Sigmoid colon (tissue), 7 donors: Measurements from ENCODE around the gene IQCF6. TPM values are rescaled to one million over a fixed set of nuclear protein-coding genes. Genes with fewer than 3 reads are reported as not detected.

Experiments used
- DNase-seq: peaks from one replicate; pipeline ENCODE4 v3.0.0-alpha.2; 2019
- H3K27ac ChIP-seq, 4 donors: fragments of 200-600 bp; sonication (generic); one replicate each; pipeline ENCODE4 v1.5.1; 2016 to 2019; ENCODE audit warnings: mild to moderate bottlenecking in 1 of 4
- H3K27me3 ChIP-seq, 3 donors: fragments of 200-600 bp; sonication (generic); one replicate each; pipeline ENCODE4 v1.5.1; 2019; ENCODE audit warnings: mild to moderate bottlenecking in 1 of 3
- H3K36me3 ChIP-seq, 4 donors: fragments of 200-600 bp; sonication (generic); one replicate each; pipeline ENCODE4 v1.5.1; 2016 to 2019
- H3K4me1 ChIP-seq, 4 donors: fragments of 200-600 bp; sonication (generic); one replicate each; pipeline ENCODE4 v1.5.1; 2017 to 2019
- H3K4me3 ChIP-seq, 4 donors: fragments of 200-600 bp; sonication (generic); one replicate each; pipeline ENCODE4 v1.5.1; 2017 to 2019; ENCODE audit warnings: mild to moderate bottlenecking in 2 of 4, moderate library complexity in 1 of 4
- H3K9me3 ChIP-seq, 4 donors: fragments of 200-600 bp in 3 of 4; sonication (generic) in 3 of 4; one replicate each; pipeline versions ENCODE4 v1.5.1 to v1.6.1; 2013 to 2019
- CTCF ChIP-seq, 4 experiments: fragments of 450-650 bp in 3 of 4; fragments of 200-600 bp in 1 of 4; IDR thresholded peaks; one replicate each; pipeline ENCODE4 v1.5.1; 2016 to 2019; ENCODE audit warnings: antibody characterized with exemption in 4 of 4, mild to moderate bottlenecking in 3 of 4, moderate library complexity in 2 of 4
- EP300 ChIP-seq, 4 donors: sonication (generic); formaldehyde crosslinking; IDR thresholded peaks; one replicate each; pipeline ENCODE4 v1.6.1; 2017; ENCODE audit warnings: antibody characterized with exemption in 4 of 4
- POLR2A ChIP-seq, 2 donors: fragments of 450-650 bp; IDR thresholded peaks; one replicate each; pipeline ENCODE4 v1.6.1; 2016; ENCODE audit warnings: antibody characterized with exemption in 2 of 2, mild to moderate bottlenecking in 2 of 2, moderate library complexity in 2 of 2
- POLR2AphosphoS5 ChIP-seq, 4 donors: sonication (generic); formaldehyde crosslinking; IDR thresholded peaks; one replicate each; pipeline ENCODE4 v1.6.1; 2017; ENCODE audit warnings: antibody characterized with exemption in 4 of 4
- WGBS, 2 donors: extraction: QIAGEN DNeasy Blood & Tissue Kit; methylation state at CpG; one replicate each; pipeline ENCODE4 v1.1.7; 2013; 5-methylcytosine and 5-hydroxymethylcytosine counted together
- intact Hi-C: fragments of 100-400 bp; cut with DNase I; formaldehyde crosslinking; loops from one replicate; pipeline ENCODE4 v1.15.1; 2023
- polyA plus RNA-seq, 3 donors: library from polyadenylated mRNA; stranded (reverse); fragments of 200-250 nt; gene quantifications; one replicate each; pipeline ENCODE4 v1.2.3, GENCODE V29; 2013
- total RNA-seq, 4 donors: library from RNA; depleted of rRNA; stranded (reverse); fragments of >200 nt; gene quantifications; one replicate each; pipeline ENCODE4 v1.1.0, GENCODE V29; 2016
- donor health status: healthy with polysubstance abuse.
- donor health status: Bipolar disorder and iron deficiency.
- donor health status: healthy.

IQCF6 gene
- total and polyA plus RNA-seq, 7 donors = not detected

- no peak overlapping the region for H3K27ac ChIP-seq
- no peak for TF ChIP-seq POLR2AphosphoS5 (IDR thresholded peaks at IDR 0.05)
- TF ChIP-seq POLR2A (IDR thresholded peaks at IDR 0.05) = no peak
- TF ChIP-seq EP300 (IDR thresholded peaks at IDR 0.05) = no peak
- no peak for TF ChIP-seq CTCF (IDR thresholded peaks at IDR 0.05)
- intact Hi-C loops = no loop called here
- WGBS, 2 donors = 57 to 61% methylated on average over 4 of the region's 4 CpGs
- H3K4me1 ChIP-seq = no peaks in the 10 kb centered on the region
- H3K27me3 ChIP-seq = peaks cover 0 to 6% (median 3%) of the 10 kb centered on the region in 3 donors
- DNase-seq = no peak
- no peaks in the 10 kb centered on the region for H3K9me3 ChIP-seq
- no peaks in the 10 kb centered on the region for H3K36me3 ChIP-seq
- H3K4me3 ChIP-seq = no peak overlapping the region
Measured at GRCh38 chr3:51739110-51739509, 39.9 kb downstream of the IQCF6 start.

DNA sequence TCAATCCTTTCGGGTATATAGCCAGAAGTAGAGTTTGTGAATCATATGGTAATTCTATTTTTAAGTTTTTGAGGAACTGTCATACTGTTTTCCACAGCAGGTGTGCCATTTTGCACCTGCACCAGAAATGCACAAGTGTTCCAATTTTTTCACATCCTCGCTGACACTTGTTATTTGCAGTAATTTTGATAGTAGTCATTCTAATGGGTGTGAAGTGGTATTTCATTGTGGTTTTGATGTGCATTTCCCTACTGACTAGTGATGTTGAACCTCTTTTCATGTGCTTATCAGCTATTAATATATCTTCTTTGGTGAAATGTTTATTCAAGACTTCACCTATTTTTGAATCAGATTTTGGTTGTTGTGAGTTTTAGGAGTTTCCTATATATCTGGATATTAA is 43.1 kb downstream of the IQCF6 start:
- WGBS, 2 donors = 77 to 84% methylated on average over 2 of the region's 2 CpGs
- no peaks in the 10 kb centered on the region for H3K36me3 ChIP-seq
- intact Hi-C loops = no loop called here
- no peak for DNase-seq
- peaks cover 0 to 6% (median 3%) of the 10 kb centered on the region in 3 donors for H3K27me3 ChIP-seq
- H3K4me1 ChIP-seq = no peaks in the 10 kb centered on the region
- H3K9me3 ChIP-seq = no peaks in the 10 kb centered on the region
- no peak overlapping the region for H3K27ac ChIP-seq
- TF ChIP-seq POLR2AphosphoS5 (IDR thresholded peaks at IDR 0.05) (no peak), CTCF (IDR thresholded peaks at IDR 0.05) (no peak), EP300 (IDR thresholded peaks at IDR 0.05) (no peak), POLR2A (IDR thresholded peaks at IDR 0.05) (no peak)
- H3K4me3 ChIP-seq = no peak overlapping the region

GRCh38 chr3:51735039-51735438 is 44.0 kb downstream of the IQCF6 start:
- H3K4me3 ChIP-seq = no peak overlapping the region
- no peaks in the 10 kb centered on the region for H3K9me3 ChIP-seq
- DNase-seq = no peak
- peaks cover 0 to 6% (median 3%) of the 10 kb centered on the region in 3 donors for H3K27me3 ChIP-seq
- no peaks in the 10 kb centered on the region for H3K4me1 ChIP-seq
- intact Hi-C loops = no loop called here
- H3K36me3 ChIP-seq = no peaks in the 10 kb centered on the region
- 61 to 63% methylated on average over 3 of the region's 3 CpGs for WGBS, 2 donors
- TF ChIP-seq POLR2A (IDR thresholded peaks at IDR 0.05) = no peak
- no peak for TF ChIP-seq CTCF (IDR thresholded peaks at IDR 0.05)
- no peak overlapping the region for H3K27ac ChIP-seq

DNA sequence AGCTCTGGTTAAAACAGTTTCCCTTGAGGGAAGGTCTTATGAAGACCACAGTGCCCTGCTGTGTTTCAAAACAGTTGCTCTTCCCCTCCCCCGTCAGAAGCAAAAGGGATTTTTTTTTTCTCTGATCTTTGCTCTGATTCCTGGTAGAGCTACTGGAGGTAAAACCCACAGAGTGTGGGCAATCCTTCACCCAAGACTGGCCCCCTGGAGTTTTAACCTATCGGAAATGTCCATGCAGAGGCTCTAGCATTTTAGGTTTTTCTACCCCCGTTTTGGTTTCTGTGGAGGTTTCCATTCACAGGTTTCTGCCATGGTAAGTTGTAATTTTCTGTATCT is 44.5 kb downstream of the IQCF6 start:
- Histone ChIP-seq H3K27me3 (peaks cover 0 to 6% (median 3%) of the 10 kb centered on the region in 3 donors), H3K4me1 (no peaks in the 10 kb centered on the region), H3K4me3 (no peak overlapping the region), H3K36me3 (no peaks in the 10 kb centered on the region), H3K9me3 (no peaks in the 10 kb centered on the region), H3K27ac (no peak overlapping the region)
- 31 to 60% methylated on average over 3 of the region's 3 CpGs for WGBS, 2 donors
- intact Hi-C loops = no loop called here
- no peak for DNase-seq
- no peak for TF ChIP-seq CTCF (IDR thresholded peaks at IDR 0.05)
- no peak for TF ChIP-seq POLR2A (IDR thresholded peaks at IDR 0.05)
- TF ChIP-seq EP300 (IDR thresholded peaks at IDR 0.05) = no peak
- no peak for TF ChIP-seq POLR2AphosphoS5 (IDR thresholded peaks at IDR 0.05)

- H3K4me1 ChIP-seq = no peaks in the 10 kb centered on the region
- 87 to 92% methylated on average over 4 of the region's 4 CpGs for WGBS, 2 donors
- no peak overlapping the region for H3K27ac ChIP-seq
- no peaks in the 10 kb centered on the region for H3K36me3 ChIP-seq
- no peak overlapping the region for H3K4me3 ChIP-seq
- no peak for TF ChIP-seq CTCF (IDR thresholded peaks at IDR 0.05)
- no peak for TF ChIP-seq EP300 (IDR thresholded peaks at IDR 0.05)
- TF ChIP-seq POLR2AphosphoS5 (IDR thresholded peaks at IDR 0.05) = no peak
- no peak for TF ChIP-seq POLR2A (IDR thresholded peaks at IDR 0.05)
- no peak for DNase-seq
- intact Hi-C loops = no loop called here
- H3K9me3 ChIP-seq = peaks cover 0 to 2% (median 0%) of the 10 kb centered on the region in 4 donors
- H3K27me3 ChIP-seq = peaks cover 0 to 6% (median 3%) of the 10 kb centered on the region in 3 donors
Measured at GRCh38 chr3:51733859-51734571, 45.0 kb downstream of the IQCF6 start.
